ENCODE measurements around the gene KIF6. TPM values are rescaled to one million over a fixed set of nuclear protein-coding genes. Genes with fewer than 3 reads are reported as not detected.

KIF6 gene, protein sequence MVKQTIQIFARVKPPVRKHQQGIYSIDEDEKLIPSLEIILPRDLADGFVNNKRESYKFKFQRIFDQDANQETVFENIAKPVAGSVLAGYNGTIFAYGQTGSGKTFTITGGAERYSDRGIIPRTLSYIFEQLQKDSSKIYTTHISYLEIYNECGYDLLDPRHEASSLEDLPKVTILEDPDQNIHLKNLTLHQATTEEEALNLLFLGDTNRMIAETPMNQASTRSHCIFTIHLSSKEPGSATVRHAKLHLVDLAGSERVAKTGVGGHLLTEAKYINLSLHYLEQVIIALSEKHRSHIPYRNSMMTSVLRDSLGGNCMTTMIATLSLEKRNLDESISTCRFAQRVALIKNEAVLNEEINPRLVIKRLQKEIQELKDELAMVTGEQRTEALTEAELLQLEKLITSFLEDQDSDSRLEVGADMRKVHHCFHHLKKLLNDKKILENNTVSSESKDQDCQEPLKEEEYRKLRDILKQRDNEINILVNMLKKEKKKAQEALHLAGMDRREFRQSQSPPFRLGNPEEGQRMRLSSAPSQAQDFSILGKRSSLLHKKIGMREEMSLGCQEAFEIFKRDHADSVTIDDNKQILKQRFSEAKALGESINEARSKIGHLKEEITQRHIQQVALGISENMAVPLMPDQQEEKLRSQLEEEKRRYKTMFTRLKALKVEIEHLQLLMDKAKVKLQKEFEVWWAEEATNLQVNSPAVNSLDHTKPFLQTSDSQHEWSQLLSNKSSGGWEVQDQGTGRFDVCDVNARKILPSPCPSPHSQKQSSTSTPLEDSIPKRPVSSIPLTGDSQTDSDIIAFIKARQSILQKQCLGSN
- not detected in 2 replicates for total RNA-seq

DNA sequence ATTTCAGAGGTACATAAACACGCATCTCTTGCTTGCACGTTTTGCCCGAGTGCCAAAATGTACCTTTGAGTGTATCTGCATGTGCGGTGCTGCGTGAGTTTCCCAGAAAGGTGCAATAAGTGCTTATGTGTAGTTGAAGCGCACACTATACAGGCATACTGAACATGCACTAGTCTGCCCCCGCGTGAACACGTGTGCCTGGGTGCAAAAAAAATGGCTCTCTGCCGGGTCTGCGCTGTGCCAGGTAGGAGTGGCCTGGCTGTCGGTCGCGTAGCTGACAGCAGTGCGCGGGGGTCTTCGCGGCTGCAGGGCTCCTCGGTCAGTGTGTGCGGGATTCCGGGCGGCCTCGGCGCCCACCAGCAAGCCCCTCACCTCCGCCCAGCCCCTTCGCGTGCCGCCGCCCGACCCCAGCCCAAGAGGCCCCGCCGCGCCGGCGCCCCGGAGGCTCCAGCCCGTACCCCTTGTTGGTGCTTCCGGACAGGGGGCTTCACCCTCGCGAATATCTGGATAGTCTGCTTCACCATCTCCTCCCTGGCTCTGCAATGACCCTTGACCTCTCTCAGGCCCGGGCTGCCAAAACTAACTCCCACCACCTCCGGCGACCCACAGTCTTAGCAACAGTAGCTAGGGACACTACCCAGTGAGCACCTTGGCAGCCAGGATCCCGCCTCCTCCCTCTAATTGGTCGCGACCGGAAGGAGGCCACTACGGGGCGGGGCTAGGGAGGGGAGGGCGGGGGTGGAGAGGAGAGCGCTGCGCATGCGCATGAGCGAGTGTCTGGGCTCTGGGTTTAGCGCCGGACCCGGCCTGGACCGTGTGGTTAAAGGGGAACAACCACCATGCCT is at the start of gene KIF6:
KIF6 (minus strand) TSS at position 622 of the 845 bp plus-strand sequence; CDS start at position 524, 98 bp downstream.

DNA sequence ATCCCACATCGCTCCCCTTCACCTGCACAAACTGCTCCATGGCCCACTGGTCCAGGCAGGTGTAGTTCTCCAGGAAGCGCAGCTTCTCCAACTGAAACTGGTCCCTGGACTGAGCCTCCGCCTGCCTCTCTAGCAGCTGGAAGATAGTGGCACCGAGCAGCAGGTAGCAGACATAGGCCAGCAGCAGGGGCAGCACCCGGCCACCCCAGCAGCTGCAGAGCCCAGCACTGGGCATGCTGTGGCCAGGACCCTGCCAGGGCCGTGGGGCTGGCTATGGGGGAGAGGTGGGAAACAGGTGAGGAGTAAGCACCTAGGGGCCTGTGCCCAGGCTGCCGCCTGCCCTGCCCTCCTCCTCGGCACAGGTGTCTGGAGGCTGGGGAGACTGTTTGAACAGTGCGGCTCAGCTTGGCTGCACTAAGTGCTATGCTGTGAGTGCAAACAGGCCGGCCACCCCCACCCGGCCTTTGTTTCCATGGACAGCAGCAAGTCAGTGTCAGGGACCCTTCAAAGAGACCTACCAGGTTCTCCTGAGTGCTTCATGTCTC is 402.8 kb downstream of the KIF6 start, which contains the start of gene KCNK16:
KCNK16 (minus strand) TSS at position 397 of the 545 bp plus-strand sequence; CDS start at position 235, 162 bp downstream.

DNA sequence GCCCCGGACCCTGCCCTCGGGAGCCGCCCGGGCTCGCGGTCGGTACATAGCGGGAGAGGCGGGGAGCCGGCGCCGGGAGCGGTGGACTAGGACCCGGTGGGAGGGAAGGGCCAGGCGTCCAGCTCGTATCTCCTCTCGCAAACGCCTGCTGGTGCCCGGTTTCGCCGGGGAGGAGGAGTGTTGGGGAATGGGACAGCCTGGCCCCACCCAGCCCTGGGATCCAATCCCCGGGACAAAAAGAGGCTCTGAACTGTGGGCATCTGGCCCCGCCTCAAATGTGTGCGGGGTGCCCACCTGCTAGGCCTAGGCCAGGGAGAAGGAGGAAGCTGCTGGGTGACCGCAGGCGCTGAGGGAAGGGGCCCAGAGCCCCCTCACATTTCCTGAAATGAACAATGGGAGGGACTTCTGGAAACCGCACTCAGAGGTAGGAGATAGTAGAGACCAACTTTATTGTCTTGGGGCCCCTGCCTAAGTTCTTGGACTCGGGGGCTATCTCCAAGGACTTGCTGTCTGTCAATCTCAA is 410.9 kb downstream of the KIF6 start, which contains the start of gene KCNK17:
KCNK17 (minus strand) TSS at position 147 of the 523 bp plus-strand sequence; CDS start at position 48, 99 bp downstream.

Small RNA genes lying within 50 kb of the gene (small RNA-seq; reads per million reads assigned to genes)
- not detected for gene RNU1-54P

Other genes with a start within 250 kb of the KIF6 start
- gene DAAM2, start 67.0 kb upstream of the KIF6 start, total RNA-seq: 0.10 and 0.33 TPM in 2 replicates
- 9.2 and 11.1 TPM in 2 replicates for gene MOCS1, start 209.1 kb upstream of the KIF6 start, total RNA-seq